ENCODE results near the gene PIK3R3.

DNA sequence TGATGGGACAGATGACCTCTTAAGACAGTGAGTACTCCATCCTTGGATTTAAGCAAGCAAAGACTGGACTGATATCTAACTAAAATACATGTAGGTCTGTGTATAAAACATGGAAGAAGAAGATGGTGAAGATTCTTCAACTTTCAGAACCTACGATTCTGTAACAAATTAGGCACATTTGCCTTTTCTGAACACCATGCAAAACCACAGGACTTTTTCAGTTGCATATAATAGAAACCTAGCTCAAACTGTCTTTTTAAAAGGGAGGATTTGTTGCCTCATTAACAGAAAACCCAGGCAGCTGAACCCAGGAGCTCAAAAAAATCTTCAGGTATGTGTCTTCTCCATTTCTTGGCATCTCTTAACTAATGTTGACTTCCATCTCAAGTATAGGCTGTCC lies 27.8 kb upstream of the PIK3R3 start:
- TF ChIP-seq EZH2 (IDR thresholded peaks at IDR 0.05; ENCODE audit: low read length), result no peak
- TF ChIP-seq, protein P1, sequence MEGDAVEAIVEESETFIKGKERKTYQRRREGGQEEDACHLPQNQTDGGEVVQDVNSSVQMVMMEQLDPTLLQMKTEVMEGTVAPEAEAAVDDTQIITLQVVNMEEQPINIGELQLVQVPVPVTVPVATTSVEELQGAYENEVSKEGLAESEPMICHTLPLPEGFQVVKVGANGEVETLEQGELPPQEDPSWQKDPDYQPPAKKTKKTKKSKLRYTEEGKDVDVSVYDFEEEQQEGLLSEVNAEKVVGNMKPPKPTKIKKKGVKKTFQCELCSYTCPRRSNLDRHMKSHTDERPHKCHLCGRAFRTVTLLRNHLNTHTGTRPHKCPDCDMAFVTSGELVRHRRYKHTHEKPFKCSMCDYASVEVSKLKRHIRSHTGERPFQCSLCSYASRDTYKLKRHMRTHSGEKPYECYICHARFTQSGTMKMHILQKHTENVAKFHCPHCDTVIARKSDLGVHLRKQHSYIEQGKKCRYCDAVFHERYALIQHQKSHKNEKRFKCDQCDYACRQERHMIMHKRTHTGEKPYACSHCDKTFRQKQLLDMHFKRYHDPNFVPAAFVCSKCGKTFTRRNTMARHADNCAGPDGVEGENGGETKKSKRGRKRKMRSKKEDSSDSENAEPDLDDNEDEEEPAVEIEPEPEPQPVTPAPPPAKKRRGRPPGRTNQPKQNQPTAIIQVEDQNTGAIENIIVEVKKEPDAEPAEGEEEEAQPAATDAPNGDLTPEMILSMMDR (optimal IDR thresholded peaks at IDR 0.05 in 1 of 3, IDR thresholded peaks at IDR 0.05 in 1 of 3, conservative IDR thresholded peaks at IDR 0.05 in 1 of 3; ENCODE audit: extremely low read depth in 1 of 3, insufficient read depth in 2 of 3, low read length in 3 of 3), result no peak

Data from keratinocyte (primary cell).